ENCODE measurements around the gene JMJD7. TPM values are rescaled to one million over a fixed set of nuclear protein-coding genes. Genes with fewer than 3 reads are reported as not detected.

The JMJD7 gene
- total and polyA plus RNA-seq, 4 donors = 2.8 to 25.0 (median 21.8) TPM

- 89% methylated on average over 6 of the region's 6 CpGs for WGBS (ENCODE audit: insufficient coverage)
- no peaks in the 10 kb centered on the region for H3K4me1 ChIP-seq (ENCODE audit: control insufficient read depth, insufficient read depth, low read length)
- no peaks in the 10 kb centered on the region for H3K27me3 ChIP-seq (ENCODE audit: control insufficient read depth, insufficient read depth, low read length)
- peaks cover 92% of the 10 kb centered on the region for H3K36me3 ChIP-seq (ENCODE audit: control insufficient read depth, insufficient read depth, low read length)
- no peak for DNase-seq (ENCODE audit: low read depth in 4 of 6, low spot score in 6 of 6)
- H3K9me3 ChIP-seq (ENCODE audit: control insufficient read depth, insufficient read depth, low read length) = no peaks in the 10 kb centered on the region
- H3K4me3 ChIP-seq (ENCODE audit: low read depth, low read length) = no peak within 1 kb of the TSS
- H3K27ac ChIP-seq (ENCODE audit: low read depth, low read length) = no peak within 1 kb of the TSS
Measured at GRCh38 chr15:41838400-41838897, 10.6 kb downstream of the JMJD7 start, which contains the start of gene PLA2G4B. Gene PLA2G4B (plus strand): TSS chr15:41838847. CDS start chr15:41838914, 67 bp downstream.

- Histone ChIP-seq H3K4me1 (ENCODE audit: control insufficient read depth, insufficient read depth, low read length) (no peaks in the 10 kb centered on the region), H3K27ac (ENCODE audit: low read depth, low read length) (no peak overlapping the region), H3K27me3 (ENCODE audit: control insufficient read depth, insufficient read depth, low read length) (no peaks in the 10 kb centered on the region), H3K9me3 (ENCODE audit: control insufficient read depth, insufficient read depth, low read length) (no peaks in the 10 kb centered on the region), H3K4me3 (ENCODE audit: low read depth, low read length) (no peak overlapping the region), H3K36me3 (ENCODE audit: control insufficient read depth, insufficient read depth, low read length) (peaks cover 95% of the 10 kb centered on the region)
- no peak for DNase-seq (ENCODE audit: low read depth in 4 of 6, low spot score in 6 of 6)
- WGBS (ENCODE audit: insufficient coverage) = 94% methylated on average over 14 of the region's 16 CpGs
Measured at GRCh38 chr15:41839781-41840491, 12.0 kb downstream of the JMJD7 start.

DNA sequence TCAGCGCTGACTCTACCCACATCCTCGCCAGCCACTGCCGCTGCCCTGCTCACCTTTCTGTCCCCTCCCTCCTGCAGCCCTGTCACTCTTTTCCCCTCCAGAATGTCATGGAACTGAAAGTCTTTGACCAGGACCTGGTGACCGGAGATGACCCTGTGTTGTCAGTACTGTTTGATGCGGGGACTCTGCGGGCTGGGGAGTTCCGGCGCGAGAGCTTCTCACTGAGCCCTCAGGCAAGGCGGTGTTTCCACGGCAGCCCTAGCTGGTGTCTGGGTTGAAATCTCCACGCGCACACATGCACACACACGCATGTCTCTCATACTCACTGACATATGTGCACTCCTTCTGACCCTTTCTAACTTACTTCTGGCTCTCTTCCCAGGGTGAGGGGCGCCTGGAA is 12.8 kb downstream of the JMJD7 start:
- H3K4me1 ChIP-seq (ENCODE audit: control insufficient read depth, insufficient read depth, low read length) = no peaks in the 10 kb centered on the region
- H3K27ac ChIP-seq (ENCODE audit: low read depth, low read length) = no peak overlapping the region
- 87% methylated on average over 8 of the region's 15 CpGs for WGBS (ENCODE audit: insufficient coverage)
- no peak for DNase-seq (ENCODE audit: low read depth in 4 of 6, low spot score in 6 of 6)
- H3K27me3 ChIP-seq (ENCODE audit: control insufficient read depth, insufficient read depth, low read length) = no peaks in the 10 kb centered on the region
- peaks cover 95% of the 10 kb centered on the region for H3K36me3 ChIP-seq (ENCODE audit: control insufficient read depth, insufficient read depth, low read length)
- H3K4me3 ChIP-seq (ENCODE audit: low read depth, low read length) = no peak overlapping the region
- no peaks in the 10 kb centered on the region for H3K9me3 ChIP-seq (ENCODE audit: control insufficient read depth, insufficient read depth, low read length)

GRCh38 chr15:41841131-41841530 is 13.2 kb downstream of the JMJD7 start:
- Histone ChIP-seq H3K27ac (ENCODE audit: low read depth, low read length) (no peak overlapping the region), H3K4me1 (ENCODE audit: control insufficient read depth, insufficient read depth, low read length) (no peaks in the 10 kb centered on the region), H3K27me3 (ENCODE audit: control insufficient read depth, insufficient read depth, low read length) (no peaks in the 10 kb centered on the region), H3K4me3 (ENCODE audit: low read depth, low read length) (no peak overlapping the region), H3K9me3 (ENCODE audit: control insufficient read depth, insufficient read depth, low read length) (no peaks in the 10 kb centered on the region), H3K36me3 (ENCODE audit: control insufficient read depth, insufficient read depth, low read length) (peaks cover 96% of the 10 kb centered on the region)
- WGBS (ENCODE audit: insufficient coverage) = 96% methylated on average over 9 of the region's 10 CpGs
- DNase-seq (ENCODE audit: low read depth in 4 of 6, low spot score in 6 of 6) = no peak

DNA sequence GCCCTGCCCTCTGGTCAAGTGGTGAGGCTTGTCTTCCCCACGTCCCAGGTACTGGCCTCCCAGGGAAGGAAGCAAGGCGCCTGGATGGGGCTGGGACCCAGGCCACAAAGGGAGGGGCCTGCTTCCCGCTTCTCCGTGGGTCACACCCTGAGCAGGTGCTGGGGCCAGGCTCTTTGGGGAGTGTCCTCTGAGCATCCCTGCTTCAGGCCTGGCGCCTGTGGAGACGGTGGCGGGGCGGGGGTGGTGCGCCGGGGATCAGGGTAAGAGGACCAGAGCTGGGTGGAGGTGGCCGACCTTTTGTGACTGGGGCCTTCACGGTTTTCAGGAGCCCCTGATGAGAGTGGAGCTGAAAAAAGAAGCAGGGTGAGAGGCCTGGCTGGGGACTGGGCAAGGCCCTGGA is 14.3 kb downstream of the JMJD7 start:
- Histone ChIP-seq H3K4me1 (ENCODE audit: control insufficient read depth, insufficient read depth, low read length) (no peaks in the 10 kb centered on the region), H3K27ac (ENCODE audit: low read depth, low read length) (no peak overlapping the region), H3K27me3 (ENCODE audit: control insufficient read depth, insufficient read depth, low read length) (no peaks in the 10 kb centered on the region), H3K9me3 (ENCODE audit: control insufficient read depth, insufficient read depth, low read length) (no peaks in the 10 kb centered on the region), H3K4me3 (ENCODE audit: low read depth, low read length) (no peak overlapping the region), H3K36me3 (ENCODE audit: control insufficient read depth, insufficient read depth, low read length) (peaks cover 96% of the 10 kb centered on the region)
- no peak for DNase-seq (ENCODE audit: low read depth in 4 of 6, low spot score in 6 of 6)
- WGBS (ENCODE audit: insufficient coverage) = 77% methylated on average over 12 of the region's 12 CpGs

DNA sequence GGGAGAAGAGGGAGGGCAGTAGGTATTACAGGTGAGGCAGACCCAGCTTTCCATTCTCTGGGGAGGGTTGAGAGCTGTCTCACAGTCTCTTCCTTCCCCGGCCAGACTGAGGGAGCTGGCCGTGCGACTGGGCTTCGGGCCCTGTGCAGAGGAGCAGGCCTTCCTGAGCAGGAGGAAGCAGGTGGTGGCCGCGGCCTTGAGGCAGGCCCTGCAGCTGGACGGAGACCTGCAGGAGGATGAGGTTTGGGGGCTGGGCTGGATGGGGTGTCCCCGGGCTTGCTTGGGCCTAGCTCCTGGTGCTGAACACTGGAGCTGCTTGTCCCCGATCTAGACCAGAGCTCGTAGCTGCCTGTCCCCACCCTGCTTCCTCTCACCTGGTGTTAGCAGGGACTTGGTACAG is 15.7 kb downstream of the JMJD7 start:
- Histone ChIP-seq H3K4me1 (ENCODE audit: control insufficient read depth, insufficient read depth, low read length) (peaks cover 3% of the 10 kb centered on the region), H3K27me3 (ENCODE audit: control insufficient read depth, insufficient read depth, low read length) (no peaks in the 10 kb centered on the region), H3K27ac (ENCODE audit: low read depth, low read length) (no peak overlapping the region), H3K36me3 (ENCODE audit: control insufficient read depth, insufficient read depth, low read length) (peaks cover 97% of the 10 kb centered on the region), H3K4me3 (ENCODE audit: low read depth, low read length) (no peak overlapping the region), H3K9me3 (ENCODE audit: control insufficient read depth, insufficient read depth, low read length) (no peaks in the 10 kb centered on the region)
- no peak for DNase-seq (ENCODE audit: low read depth in 4 of 6, low spot score in 6 of 6)
- 95% methylated on average over 8 of the region's 10 CpGs for WGBS (ENCODE audit: insufficient coverage)

DNA sequence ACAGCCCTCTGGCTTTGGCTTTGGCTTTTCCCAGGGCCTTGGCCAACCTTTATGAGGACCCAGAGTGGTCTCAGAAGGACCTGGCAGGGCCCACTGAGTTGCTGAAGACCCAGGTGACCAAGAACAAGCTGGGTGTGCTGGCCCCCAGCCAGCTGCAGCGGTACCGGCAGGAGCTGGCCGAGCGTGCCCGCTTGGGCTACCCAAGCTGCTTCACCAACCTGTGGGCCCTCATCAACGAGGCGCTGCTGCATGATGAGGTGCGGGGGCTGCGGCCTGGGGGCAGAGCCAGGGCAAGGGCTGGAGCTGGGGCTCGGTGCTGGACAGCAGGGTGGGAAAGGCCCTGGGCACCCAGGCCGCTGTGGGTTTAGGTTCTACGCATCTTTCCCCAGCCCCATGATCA is 16.9 kb downstream of the JMJD7 start:
- DNase-seq (ENCODE audit: low read depth in 4 of 6, low spot score in 6 of 6) = no peak
- peaks cover 99% of the 10 kb centered on the region for H3K36me3 ChIP-seq (ENCODE audit: control insufficient read depth, insufficient read depth, low read length)
- no peaks in the 10 kb centered on the region for H3K27me3 ChIP-seq (ENCODE audit: control insufficient read depth, insufficient read depth, low read length)
- H3K27ac ChIP-seq (ENCODE audit: low read depth, low read length) = no peak overlapping the region
- H3K4me3 ChIP-seq (ENCODE audit: low read depth, low read length) = no peak overlapping the region
- H3K9me3 ChIP-seq (ENCODE audit: control insufficient read depth, insufficient read depth, low read length) = no peaks in the 10 kb centered on the region
- H3K4me1 ChIP-seq (ENCODE audit: control insufficient read depth, insufficient read depth, low read length) = peaks cover 3% of the 10 kb centered on the region
- WGBS (ENCODE audit: insufficient coverage) = 90% methylated on average over 12 of the region's 12 CpGs

DNA sequence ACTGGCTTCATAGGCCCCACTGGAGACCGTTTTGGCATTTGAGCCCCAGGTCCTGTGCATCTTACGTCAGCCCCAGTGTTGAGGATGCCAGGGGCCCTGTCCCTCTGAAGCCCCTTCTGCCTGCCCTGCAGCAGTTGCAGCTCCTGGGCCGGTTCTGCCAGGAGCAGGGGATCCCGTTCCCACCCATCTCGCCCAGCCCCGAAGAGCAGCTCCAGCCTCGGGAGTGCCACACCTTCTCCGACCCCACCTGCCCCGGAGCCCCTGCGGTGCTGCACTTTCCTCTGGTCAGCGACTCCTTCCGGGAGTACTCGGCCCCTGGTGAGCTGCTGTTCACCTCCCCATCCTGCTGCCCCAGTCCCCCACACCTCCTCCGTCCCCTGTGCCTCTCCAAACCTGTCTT is 19.3 kb downstream of the JMJD7 start:
- peaks cover 10% of the 10 kb centered on the region for H3K4me1 ChIP-seq (ENCODE audit: control insufficient read depth, insufficient read depth, low read length)
- DNase-seq (ENCODE audit: low read depth in 4 of 6, low spot score in 6 of 6) = no peak
- no peaks in the 10 kb centered on the region for H3K9me3 ChIP-seq (ENCODE audit: control insufficient read depth, insufficient read depth, low read length)
- WGBS (ENCODE audit: insufficient coverage) = 85% methylated on average over 14 of the region's 14 CpGs
- H3K36me3 ChIP-seq (ENCODE audit: control insufficient read depth, insufficient read depth, low read length) = peaks cover 82% of the 10 kb centered on the region
- H3K27ac ChIP-seq (ENCODE audit: low read depth, low read length) = no peak overlapping the region
- no peaks in the 10 kb centered on the region for H3K27me3 ChIP-seq (ENCODE audit: control insufficient read depth, insufficient read depth, low read length)
- no peak overlapping the region for H3K4me3 ChIP-seq (ENCODE audit: low read depth, low read length)

- no peak for DNase-seq (ENCODE audit: low read depth in 4 of 6, low spot score in 6 of 6)
- Histone ChIP-seq H3K36me3 (ENCODE audit: control insufficient read depth, insufficient read depth, low read length) (peaks cover 75% of the 10 kb centered on the region), H3K4me1 (ENCODE audit: control insufficient read depth, insufficient read depth, low read length) (peaks cover 17% of the 10 kb centered on the region), H3K27ac (ENCODE audit: low read depth, low read length) (no peak overlapping the region), H3K9me3 (ENCODE audit: control insufficient read depth, insufficient read depth, low read length) (no peaks in the 10 kb centered on the region), H3K27me3 (ENCODE audit: control insufficient read depth, insufficient read depth, low read length) (no peaks in the 10 kb centered on the region), H3K4me3 (ENCODE audit: low read depth, low read length) (no peak overlapping the region)
- 93% methylated on average over 9 of the region's 9 CpGs for WGBS (ENCODE audit: insufficient coverage)
Measured at GRCh38 chr15:41847981-41848380, 20.1 kb downstream of the JMJD7 start.

GRCh38 chr15:41848631-41849030 is 20.7 kb downstream of the JMJD7 start:
- Histone ChIP-seq H3K4me3 (ENCODE audit: low read depth, low read length) (no peak overlapping the region), H3K27me3 (ENCODE audit: control insufficient read depth, insufficient read depth, low read length) (no peaks in the 10 kb centered on the region), H3K4me1 (ENCODE audit: control insufficient read depth, insufficient read depth, low read length) (peaks cover 24% of the 10 kb centered on the region), H3K27ac (ENCODE audit: low read depth, low read length) (no peak overlapping the region), H3K36me3 (ENCODE audit: control insufficient read depth, insufficient read depth, low read length) (peaks cover 72% of the 10 kb centered on the region), H3K9me3 (ENCODE audit: control insufficient read depth, insufficient read depth, low read length) (no peaks in the 10 kb centered on the region)
- DNase-seq (ENCODE audit: low read depth in 4 of 6, low spot score in 6 of 6) = no peak
- 79% methylated on average over 6 of the region's 10 CpGs for WGBS (ENCODE audit: insufficient coverage)
